ENCODE measurements around the gene ATF3.

Gene ATF3

DNA sequence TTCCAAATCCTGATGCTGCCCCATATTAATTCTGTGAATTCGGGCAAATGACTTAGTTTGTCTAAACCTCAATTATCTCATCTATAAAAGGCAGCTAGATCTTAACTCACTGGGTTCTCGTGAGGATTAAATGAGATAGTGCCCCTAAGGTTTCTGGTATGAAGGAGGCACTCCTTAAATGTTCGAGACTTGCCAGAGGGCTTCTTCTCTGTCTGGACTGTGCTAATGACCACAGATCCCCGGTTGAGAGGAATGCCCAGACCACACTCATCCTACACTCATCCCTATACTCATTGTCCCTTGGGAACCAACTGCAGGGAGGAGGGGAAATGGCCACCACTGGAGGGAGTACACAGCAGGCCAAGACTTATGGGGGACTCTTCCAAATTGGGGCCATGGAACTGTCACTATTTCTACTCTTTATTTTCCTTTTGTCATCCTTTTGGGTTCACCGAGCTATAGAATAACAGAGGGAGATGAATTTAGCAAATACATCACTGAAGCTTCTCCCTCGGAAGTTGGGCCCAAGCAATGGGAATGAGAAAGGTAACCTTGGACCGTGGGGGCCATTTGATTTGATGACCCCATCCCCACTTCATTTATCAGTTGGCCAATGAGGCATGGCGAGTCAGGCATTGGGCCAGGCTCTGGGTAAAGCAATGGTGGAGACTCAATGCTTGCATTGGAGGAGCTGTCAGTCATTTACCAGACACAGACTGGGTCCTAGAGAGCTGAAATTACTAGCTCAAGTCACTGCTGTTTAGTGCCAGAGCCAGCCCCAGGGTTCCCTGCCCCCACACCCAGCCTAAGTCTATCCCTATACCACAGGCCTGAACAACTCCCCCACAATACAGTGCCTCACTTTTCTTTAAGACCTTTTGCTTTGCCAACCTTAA, 5.1 kb downstream of the ATF3 start:
- peaks cover 52% of the 10 kb centered on the region for H3K4me1 Mint-ChIP-seq
- peaks cover 23% of the 10 kb centered on the region for H3K36me3 Mint-ChIP-seq (ENCODE audit: low read depth)
- no peak overlapping the region for H3K4me3 Mint-ChIP-seq
- H3K9me3 Mint-ChIP-seq, result no peaks in the 10 kb centered on the region
- no peak for TF ChIP-seq CTCF (IDR thresholded peaks at IDR 0.05)
- DNase-seq, result no peak
- no peak overlapping the region for H3K27ac Mint-ChIP-seq
- H3K27me3 Mint-ChIP-seq (ENCODE audit: low read depth, poor library complexity), result peaks cover 7% of the 10 kb centered on the region

GRCh38 chr1:212614453-212615200, 6.1 kb downstream of the ATF3 start:
- Mint-ChIP-seq H3K27me3 (ENCODE audit: low read depth, poor library complexity) (peaks cover 11% of the 10 kb centered on the region), H3K4me3 (no peak overlapping the region), H3K4me1 (peaks cover 50% of the 10 kb centered on the region), H3K9me3 (no peaks in the 10 kb centered on the region), H3K27ac (no peak overlapping the region), H3K36me3 (ENCODE audit: low read depth) (peaks cover 29% of the 10 kb centered on the region)
- no peak for DNase-seq
- no peak for TF ChIP-seq CTCF (IDR thresholded peaks at IDR 0.05)

DNA sequence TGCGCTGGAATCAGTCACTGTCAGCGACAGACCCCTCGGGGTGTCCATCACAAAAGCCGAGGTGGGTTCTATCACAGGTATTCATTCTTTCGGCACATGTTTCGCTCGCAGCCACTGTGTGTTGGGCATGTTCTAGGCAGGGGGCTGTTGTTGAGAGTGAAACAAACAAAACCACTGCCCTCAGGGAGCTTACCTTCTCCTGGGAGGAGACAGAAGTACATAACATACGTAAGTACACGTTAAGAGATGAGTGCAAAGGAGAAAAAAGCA, 6.6 kb downstream of the ATF3 start:
- TF ChIP-seq CTCF (IDR thresholded peaks at IDR 0.05), result no peak
- peaks cover 11% of the 10 kb centered on the region for H3K27me3 Mint-ChIP-seq (ENCODE audit: low read depth, poor library complexity)
- H3K4me1 Mint-ChIP-seq, result peaks cover 45% of the 10 kb centered on the region
- no peak overlapping the region for H3K4me3 Mint-ChIP-seq
- H3K9me3 Mint-ChIP-seq, result no peaks in the 10 kb centered on the region
- no peak for DNase-seq
- no peak overlapping the region for H3K27ac Mint-ChIP-seq
- H3K36me3 Mint-ChIP-seq (ENCODE audit: low read depth), result peaks cover 29% of the 10 kb centered on the region

DNA sequence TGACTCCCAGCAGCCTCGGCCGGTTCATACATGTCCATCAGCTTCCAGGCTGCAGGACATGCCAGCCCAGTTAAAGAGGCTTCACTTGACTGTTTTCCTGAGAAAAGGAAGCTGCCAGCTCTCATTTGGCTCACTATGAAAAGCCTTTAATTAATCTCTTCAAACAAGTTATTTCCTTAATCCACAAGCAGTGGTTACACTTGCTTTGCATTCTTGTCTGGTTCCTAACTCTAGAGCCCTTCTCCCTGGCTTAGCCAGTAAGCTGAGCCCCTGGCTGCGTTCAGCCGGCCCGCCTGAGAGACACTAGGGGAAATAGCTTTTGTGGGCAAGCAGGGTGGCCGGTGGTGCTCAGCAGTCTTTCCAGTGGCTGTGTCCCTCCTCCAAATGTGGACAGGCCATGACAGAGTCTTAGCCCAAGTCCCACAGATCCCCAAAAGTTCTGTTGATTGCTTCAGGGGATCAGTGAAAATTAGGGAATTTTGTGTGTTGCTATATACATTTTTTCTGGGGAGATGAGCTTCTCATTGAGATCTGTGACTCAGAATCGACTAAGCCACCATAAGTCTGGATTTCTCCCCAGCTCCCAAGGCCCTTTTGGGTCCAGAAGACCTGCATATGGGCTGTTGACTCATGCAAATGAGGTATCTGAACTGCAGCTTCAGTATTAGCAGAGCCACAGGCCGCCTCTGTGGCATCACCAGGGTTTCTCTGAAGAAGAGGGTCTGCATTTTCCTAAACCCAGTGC, 10.1 kb downstream of the ATF3 start:
- no peak overlapping the region for H3K27ac Mint-ChIP-seq
- H3K4me1 Mint-ChIP-seq, result peaks cover 15% of the 10 kb centered on the region
- H3K4me3 Mint-ChIP-seq, result no peak overlapping the region
- H3K27me3 Mint-ChIP-seq (ENCODE audit: low read depth, poor library complexity), result peaks cover 8% of the 10 kb centered on the region
- peaks cover 29% of the 10 kb centered on the region for H3K36me3 Mint-ChIP-seq (ENCODE audit: low read depth)
- TF ChIP-seq CTCF (IDR thresholded peaks at IDR 0.05), result no peak
- H3K9me3 Mint-ChIP-seq, result no peaks in the 10 kb centered on the region
- DNase-seq, result no peak

- H3K36me3 Mint-ChIP-seq (ENCODE audit: low read depth), result peaks cover 22% of the 10 kb centered on the region
- H3K27me3 Mint-ChIP-seq (ENCODE audit: low read depth, poor library complexity), result peaks cover 15% of the 10 kb centered on the region
- H3K9me3 Mint-ChIP-seq, result no peaks in the 10 kb centered on the region
- no peak for TF ChIP-seq CTCF (IDR thresholded peaks at IDR 0.05)
- no peak overlapping the region for H3K27ac Mint-ChIP-seq
- DNase-seq, result no peak
- peaks cover 4% of the 10 kb centered on the region for H3K4me1 Mint-ChIP-seq
- no peak overlapping the region for H3K4me3 Mint-ChIP-seq
Observed at GRCh38 chr1:212620293-212620692, 11.7 kb downstream of the ATF3 start.
